ENCODE results near the gene ZBTB45.
"Not testable (repeated sequence)": the region's sequence is repeated elsewhere in the genome, so short reads cannot be mapped to it uniquely, and the experiment has no call there.

ZBTB45 gene

GRCh38 chr19:58474997-58475713 is 44.5 kb downstream of the ZBTB45 start:
- no peak for DNase-seq (ENCODE audit: low read depth in 2 of 2)

- no peak for DNase-seq (ENCODE audit: low read depth in 2 of 2)
Measured at GRCh38 chr19:58474291-58474996, 45.2 kb downstream of the ZBTB45 start.

GRCh38 chr19:58473775-58474174 is 45.8 kb downstream of the ZBTB45 start:
- DNase-seq (ENCODE audit: low read depth in 2 of 2) = no peak

GRCh38 chr19:58471736-58472135 is 47.9 kb downstream of the ZBTB45 start:
- no peak for DNase-seq (ENCODE audit: low read depth in 2 of 2)

DNA sequence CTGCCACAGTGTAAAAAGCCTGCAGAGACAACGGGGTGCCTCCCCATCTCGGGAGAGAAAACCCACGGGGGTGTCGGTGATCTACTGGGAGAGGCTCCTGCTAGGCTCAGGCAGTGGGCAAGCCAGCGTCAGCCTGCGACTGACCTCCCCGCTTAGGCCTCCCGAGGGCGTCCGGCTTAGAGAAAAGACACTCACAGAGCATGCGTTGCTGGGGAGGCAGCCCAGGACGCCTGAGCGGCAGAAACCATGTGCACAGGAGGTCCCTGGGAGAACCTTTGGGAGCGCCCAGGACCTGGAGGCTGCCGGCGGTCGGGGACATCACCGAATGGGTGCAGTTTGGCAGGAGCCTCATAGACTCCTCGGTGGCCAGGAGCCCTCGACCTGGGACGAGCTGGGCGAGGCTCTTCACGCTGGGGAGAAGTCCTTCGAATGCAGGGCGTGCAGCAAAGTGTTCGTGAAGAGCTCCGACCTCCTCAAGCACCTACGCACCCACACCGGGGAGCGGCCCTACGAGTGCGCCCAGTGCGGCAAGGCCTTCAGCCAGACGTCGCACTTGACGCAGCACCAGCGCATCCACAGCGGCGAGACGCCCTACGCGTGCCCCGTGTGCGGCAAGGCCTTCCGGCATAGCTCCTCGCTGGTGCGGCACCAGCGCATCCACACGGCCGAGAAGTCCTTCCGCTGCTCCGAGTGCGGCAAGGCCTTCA is 48.6 kb downstream of the ZBTB45 start:
- DNase-seq (ENCODE audit: low read depth in 2 of 2) = not testable (repeated sequence)

- no peak for DNase-seq (ENCODE audit: low read depth in 2 of 2)
Measured at GRCh38 chr19:58469241-58470013, 50.2 kb downstream of the ZBTB45 start.

GRCh38 chr19:58468216-58468839 is 51.3 kb downstream of the ZBTB45 start:
- DNase-seq (ENCODE audit: low read depth in 2 of 2) = no peak

GRCh38 chr19:58466760-58467589 is 52.6 kb downstream of the ZBTB45 start, which contains the start of gene ZNF324:
Gene ZNF324, plus strand, starts transcription at chr19:58467080. Its CDS starts 2,106 bp downstream, at chr19:58469186.
- peak; percentile 94 to 98 for DNase-seq (ENCODE audit: low read depth in 2 of 2)

DNA sequence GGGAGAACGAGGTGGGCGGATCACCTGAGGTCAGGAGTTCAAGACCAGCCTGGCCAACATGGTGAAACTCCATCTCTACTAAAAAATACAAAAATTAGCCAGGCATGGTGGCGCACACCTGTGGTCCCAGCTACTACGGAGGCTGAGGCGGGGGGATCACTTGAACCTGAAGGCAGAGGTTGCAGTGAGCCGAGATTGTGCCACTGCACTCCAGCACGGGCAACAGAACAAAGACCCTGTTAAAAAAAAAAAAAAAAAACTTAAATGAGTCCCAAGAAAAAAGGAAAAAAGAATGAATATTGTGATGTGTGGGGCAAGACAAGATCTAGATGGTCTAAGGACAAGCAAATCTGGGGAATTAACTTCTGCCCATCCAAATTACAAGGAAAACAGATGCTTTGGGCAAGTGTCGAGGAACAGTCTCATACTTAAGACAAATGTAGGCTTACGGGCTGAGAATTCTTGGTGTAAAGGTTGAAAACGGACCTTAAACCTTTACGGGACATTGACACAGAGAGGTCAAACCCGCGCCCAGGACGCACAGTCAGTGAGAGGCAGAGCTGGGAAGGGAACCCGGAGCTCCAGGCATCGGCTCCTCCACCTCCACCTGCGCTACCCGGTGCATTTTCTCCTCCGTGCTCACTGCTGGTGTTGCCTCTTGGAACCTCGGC is 53.4 kb downstream of the ZBTB45 start:
- no peak for DNase-seq (ENCODE audit: low read depth in 2 of 2)
